ENCODE data around the gene TENM4. TPM values are rescaled to one million over a fixed set of nuclear protein-coding genes. Genes with fewer than 3 reads are reported as not detected.

Gene TENM4
- total RNA-seq, 2 experiments from 2014 or later = not detected

DNA sequence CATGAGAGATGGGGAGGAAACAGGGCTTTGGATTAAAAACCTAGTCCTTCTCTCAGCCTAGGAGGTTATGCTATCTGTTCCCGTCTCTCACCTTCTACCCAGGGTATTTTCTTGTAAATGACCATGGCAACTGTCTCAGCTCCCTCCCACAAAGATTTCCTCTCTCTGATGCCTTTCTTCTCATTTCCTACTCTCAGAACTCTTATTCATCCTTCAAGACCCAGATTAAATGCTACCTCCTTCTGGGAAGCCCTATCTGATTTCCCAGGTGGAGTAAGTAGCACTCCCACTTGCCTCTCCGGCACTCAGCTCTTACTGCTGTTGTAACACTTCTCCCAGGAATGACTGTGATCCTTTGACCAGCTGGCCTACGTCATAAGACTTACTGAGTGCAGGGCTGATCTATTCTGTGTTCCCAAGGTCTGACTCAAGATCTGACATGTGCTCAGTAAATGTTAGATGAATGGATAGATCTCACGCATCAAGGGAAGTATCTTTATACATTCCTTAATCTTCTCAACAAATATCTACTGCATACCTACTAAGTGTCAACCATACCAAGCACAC is 175.0 kb downstream of the TENM4 start:
- no peaks in the 10 kb centered on the region for H3K9me3 Mint-ChIP-seq
- no peak for DNase-seq
- no peaks in the 10 kb centered on the region for H3K36me3 Mint-ChIP-seq
- H3K4me3 Mint-ChIP-seq = no peak overlapping the region
- H3K27ac Mint-ChIP-seq = no peak overlapping the region
- no peaks in the 10 kb centered on the region for H3K27me3 Mint-ChIP-seq
- H3K4me1 Mint-ChIP-seq = no peaks in the 10 kb centered on the region

DNA sequence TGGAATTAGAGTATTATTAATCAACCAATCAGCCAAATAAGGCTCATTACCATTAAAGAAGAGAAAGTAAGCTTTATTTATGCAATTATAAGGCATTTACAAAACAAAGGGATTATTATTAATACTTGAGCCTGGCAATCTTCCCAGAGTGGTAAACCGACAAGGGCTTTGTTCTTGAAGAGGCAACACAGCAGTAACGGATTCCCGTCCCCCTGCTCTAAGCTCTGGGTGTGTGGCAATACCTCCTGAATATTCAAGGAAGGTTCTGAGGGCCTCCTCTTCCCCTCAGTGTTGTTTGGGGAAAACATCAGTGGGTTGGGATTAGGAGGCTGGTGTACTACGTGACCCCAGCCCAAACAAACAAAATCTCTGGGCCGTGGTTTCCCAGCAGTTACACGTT is 176.5 kb downstream of the TENM4 start:
- H3K36me3 Mint-ChIP-seq = no peaks in the 10 kb centered on the region
- H3K4me3 Mint-ChIP-seq = no peak overlapping the region
- H3K27ac Mint-ChIP-seq = no peak overlapping the region
- no peaks in the 10 kb centered on the region for H3K27me3 Mint-ChIP-seq
- no peaks in the 10 kb centered on the region for H3K4me1 Mint-ChIP-seq
- no peaks in the 10 kb centered on the region for H3K9me3 Mint-ChIP-seq
- no peak for DNase-seq

DNA sequence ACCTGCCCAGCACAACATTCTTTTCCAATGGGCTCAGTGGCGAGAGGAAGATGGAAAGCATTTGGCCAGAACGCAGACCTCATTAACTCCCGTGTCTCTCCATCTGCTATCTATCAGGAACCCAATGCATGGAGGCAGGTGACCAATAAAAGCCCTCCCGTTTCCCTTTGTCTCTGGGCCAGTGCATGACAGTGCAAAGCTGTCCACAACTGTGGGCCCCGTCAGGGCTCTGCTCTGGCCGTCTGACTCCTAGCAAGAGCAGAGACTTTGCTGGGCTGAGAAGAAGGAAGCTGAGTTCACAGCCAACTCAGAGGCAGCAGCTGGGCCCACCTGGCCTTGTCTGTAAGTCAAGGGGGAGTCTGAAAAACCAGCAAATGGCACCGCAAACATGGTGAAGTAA is 177.8 kb downstream of the TENM4 start:
- no peak overlapping the region for H3K4me3 Mint-ChIP-seq
- H3K9me3 Mint-ChIP-seq = no peaks in the 10 kb centered on the region

DNA sequence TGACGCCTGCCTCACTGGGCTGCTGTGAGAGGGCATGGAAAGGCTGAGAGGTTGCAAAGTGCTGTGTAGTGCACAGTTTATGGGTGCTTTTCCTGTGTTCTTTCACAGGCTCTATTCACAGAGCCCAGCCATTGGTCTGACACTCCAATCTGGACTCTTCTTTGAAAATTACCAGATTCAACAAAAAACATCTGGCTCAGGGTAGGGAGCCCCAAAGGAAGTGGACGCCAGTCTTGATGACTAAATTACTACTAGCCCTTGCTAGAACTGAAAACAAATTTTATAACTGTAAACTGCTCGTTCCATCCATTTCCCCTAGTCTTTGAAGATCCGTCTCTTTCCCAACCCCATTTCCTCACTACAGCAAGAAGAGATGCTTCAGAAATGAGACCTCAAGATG is 178.6 kb downstream of the TENM4 start:
- DNase-seq = no peak
- no peaks in the 10 kb centered on the region for H3K36me3 Mint-ChIP-seq
- no peaks in the 10 kb centered on the region for H3K27me3 Mint-ChIP-seq
- H3K27ac Mint-ChIP-seq = no peak overlapping the region
- no peaks in the 10 kb centered on the region for H3K4me1 Mint-ChIP-seq
- no peaks in the 10 kb centered on the region for H3K9me3 Mint-ChIP-seq
- no peak overlapping the region for H3K4me3 Mint-ChIP-seq

More for the DNA sequence above, 177.8 kb downstream of the TENM4 start:
- no peak for DNase-seq
- no peak overlapping the region for H3K27ac Mint-ChIP-seq
- H3K27me3 Mint-ChIP-seq = no peaks in the 10 kb centered on the region
- no peaks in the 10 kb centered on the region for H3K36me3 Mint-ChIP-seq
- no peaks in the 10 kb centered on the region for H3K4me1 Mint-ChIP-seq

DNA sequence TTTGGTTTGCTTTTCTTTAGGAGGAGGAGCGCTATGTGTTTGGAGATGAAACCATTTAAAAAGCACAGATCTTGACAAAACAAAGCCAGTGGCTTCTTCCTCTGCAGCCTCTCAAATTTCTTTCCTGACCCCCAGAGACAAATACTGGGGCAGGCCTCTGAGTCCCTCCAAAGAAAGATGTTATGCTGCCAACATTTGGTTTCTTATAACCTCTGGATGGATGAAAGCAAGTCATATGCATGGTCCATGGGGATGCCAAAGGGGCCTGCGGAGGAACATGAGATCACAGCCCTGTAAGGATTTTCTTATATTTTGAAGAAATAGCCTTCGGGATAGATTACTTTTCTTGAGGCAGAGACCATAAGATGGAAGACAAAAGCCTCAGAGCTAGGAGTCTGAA is 179.1 kb downstream of the TENM4 start:
- H3K36me3 Mint-ChIP-seq = no peaks in the 10 kb centered on the region
- no peak overlapping the region for H3K4me3 Mint-ChIP-seq
- H3K27me3 Mint-ChIP-seq = no peaks in the 10 kb centered on the region

DNA sequence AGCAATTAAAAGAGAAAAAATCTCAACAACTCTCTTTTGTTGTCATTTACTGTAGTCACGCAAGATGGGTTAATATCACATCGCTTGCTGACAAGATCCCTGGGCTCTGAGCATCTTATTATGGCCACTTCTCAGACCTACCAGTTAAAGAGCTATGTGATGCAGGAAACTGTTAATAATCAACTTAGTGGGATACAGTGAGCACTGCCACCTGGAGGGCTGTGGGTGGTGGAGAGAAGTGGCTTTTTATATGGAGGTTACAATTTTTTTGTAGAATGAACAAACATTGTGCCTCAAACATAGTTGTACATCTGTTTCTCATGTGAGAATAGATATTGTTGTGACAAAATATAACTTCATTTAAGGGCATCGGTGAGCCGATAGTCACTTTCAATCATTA is 181.0 kb downstream of the TENM4 start:
- no peaks in the 10 kb centered on the region for H3K4me1 Mint-ChIP-seq
- H3K27me3 Mint-ChIP-seq = no peaks in the 10 kb centered on the region
- H3K4me3 Mint-ChIP-seq = no peak overlapping the region
- no peaks in the 10 kb centered on the region for H3K9me3 Mint-ChIP-seq
- H3K36me3 Mint-ChIP-seq = no peaks in the 10 kb centered on the region
- no peak overlapping the region for H3K27ac Mint-ChIP-seq
- no peak for DNase-seq

More for the DNA sequence above, 179.1 kb downstream of the TENM4 start:
- Mint-ChIP-seq H3K4me1 (no peaks in the 10 kb centered on the region), H3K27ac (no peak overlapping the region), H3K9me3 (no peaks in the 10 kb centered on the region)
- DNase-seq = no peak

DNA sequence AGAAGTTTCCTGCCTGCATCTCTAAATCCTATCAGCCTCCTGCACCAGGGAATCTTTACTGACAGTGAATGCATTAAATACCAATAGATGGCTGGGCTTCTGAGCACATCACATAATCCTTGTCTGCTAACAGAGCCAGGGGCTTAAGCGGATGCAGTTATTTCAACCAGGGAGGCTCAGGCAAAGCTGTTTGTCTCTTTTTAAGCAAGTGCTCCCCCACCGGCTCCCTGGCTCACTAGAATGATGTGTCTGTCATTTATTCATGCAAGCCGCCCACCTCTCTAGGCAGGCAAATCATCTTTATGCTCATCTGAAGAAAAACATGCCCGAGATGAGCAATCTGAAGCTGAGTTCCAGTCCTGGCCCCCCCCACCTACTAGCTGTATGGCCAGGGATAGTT is 182.3 kb downstream of the TENM4 start:
- H3K9me3 Mint-ChIP-seq = no peaks in the 10 kb centered on the region
- no peaks in the 10 kb centered on the region for H3K4me1 Mint-ChIP-seq
- H3K36me3 Mint-ChIP-seq = no peaks in the 10 kb centered on the region
- no peak for DNase-seq
- H3K4me3 Mint-ChIP-seq = no peak overlapping the region
- H3K27me3 Mint-ChIP-seq = no peaks in the 10 kb centered on the region
- H3K27ac Mint-ChIP-seq = no peak overlapping the region

DNA sequence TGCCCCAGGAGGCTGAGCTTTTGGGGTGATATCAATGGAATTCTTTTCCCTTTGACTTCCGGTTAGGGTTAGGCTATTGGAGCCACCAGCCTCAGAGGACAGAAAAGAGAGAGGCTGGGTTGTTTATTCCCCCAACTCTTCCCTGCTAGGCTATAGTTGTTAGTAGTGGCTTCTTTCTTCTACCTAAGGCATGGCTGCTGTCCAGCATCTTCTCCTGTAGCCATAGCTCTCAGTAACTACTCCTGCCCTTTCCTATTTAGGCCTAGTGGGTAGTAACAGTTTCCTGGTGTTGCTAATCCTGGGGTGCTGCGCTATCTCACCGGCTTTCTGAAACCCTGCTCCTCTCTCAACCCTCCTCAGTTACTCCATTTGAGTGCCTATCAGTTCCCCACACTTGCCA is 184.9 kb downstream of the TENM4 start:
- H3K36me3 Mint-ChIP-seq = no peaks in the 10 kb centered on the region
- DNase-seq = no peak
- no peaks in the 10 kb centered on the region for H3K4me1 Mint-ChIP-seq
- no peak overlapping the region for H3K27ac Mint-ChIP-seq
- no peaks in the 10 kb centered on the region for H3K9me3 Mint-ChIP-seq
- no peaks in the 10 kb centered on the region for H3K27me3 Mint-ChIP-seq
- no peak overlapping the region for H3K4me3 Mint-ChIP-seq

DNA sequence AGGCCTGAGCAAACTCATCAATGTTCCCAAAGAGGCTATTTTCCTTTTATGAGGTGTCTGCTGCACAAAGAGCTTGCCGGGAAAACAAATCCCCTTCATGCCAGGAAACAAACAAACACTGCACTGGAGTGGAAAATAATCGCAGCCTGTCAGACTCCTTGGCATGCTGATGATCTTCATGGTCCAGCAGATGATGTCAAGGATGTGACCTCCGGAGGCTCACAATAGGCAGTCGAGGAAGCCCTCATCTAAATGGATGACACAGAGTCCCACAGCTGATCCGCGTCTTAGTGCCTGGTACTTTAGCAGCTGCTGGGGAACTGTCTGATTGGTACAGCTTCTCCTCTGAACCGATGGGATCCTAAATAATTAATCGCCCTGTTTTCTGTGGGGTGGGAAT is 187.6 kb downstream of the TENM4 start:
- Mint-ChIP-seq H3K36me3 (no peaks in the 10 kb centered on the region), H3K4me1 (no peaks in the 10 kb centered on the region), H3K27ac (no peak overlapping the region), H3K4me3 (no peak overlapping the region), H3K9me3 (no peaks in the 10 kb centered on the region), H3K27me3 (no peaks in the 10 kb centered on the region)
- DNase-seq = no peak

DNA sequence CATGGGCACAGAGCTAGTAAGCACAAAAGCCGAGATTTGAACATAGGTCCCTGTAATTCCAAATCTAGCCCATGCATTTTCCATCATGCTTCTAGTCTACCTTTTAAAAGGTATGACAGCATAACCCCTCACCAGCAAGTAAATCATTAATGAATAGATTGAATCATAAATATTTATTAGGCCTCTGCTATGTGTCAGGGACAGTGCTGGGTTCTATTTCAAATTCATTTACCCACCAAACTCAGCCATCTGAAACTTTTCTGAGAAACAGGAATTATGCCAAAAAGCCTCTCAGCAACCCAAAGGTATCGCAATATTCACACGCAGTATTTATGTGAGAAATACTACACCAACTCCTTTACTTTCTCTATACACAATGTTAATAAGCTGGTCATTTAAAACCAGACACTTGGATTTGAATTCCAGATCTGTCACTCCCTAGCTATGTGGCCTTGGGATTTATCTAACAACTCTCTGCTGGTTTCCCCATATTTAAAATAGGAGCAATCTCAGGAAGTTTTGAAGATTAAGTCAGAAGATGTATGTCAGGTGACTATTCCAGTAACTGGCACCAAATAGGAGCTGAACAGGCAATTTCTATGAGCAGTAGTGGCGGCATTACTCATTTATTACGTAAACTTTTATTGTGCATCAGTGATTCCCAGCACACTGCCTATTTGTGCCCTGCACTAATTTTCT is 191.4 kb downstream of the TENM4 start:
- Mint-ChIP-seq H3K9me3 (no peaks in the 10 kb centered on the region), H3K4me1 (no peaks in the 10 kb centered on the region), H3K4me3 (no peak overlapping the region), H3K36me3 (no peaks in the 10 kb centered on the region), H3K27ac (no peak overlapping the region), H3K27me3 (no peaks in the 10 kb centered on the region)
- no peak for DNase-seq

DNA sequence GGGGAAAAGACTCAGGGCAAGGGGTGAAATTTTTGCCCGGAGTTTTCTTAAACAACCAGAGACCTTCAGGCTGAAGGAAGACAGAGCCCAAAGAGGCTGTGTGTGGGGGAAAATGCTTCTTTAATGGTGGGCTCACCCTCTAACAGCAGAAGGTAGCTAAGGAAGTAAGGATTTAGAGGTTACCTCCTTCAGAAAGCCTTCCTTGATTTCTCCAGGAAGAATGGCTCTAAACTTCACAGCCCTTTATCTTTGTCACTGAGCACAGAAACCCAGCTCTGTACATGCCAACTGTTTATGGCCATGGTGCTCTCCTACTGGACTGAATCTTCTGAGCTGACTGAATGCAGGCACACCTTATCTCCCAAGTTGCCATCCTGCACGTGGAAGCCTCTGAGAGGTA is 196.0 kb downstream of the TENM4 start:
- Mint-ChIP-seq H3K27me3 (no peaks in the 10 kb centered on the region), H3K4me3 (no peak overlapping the region), H3K27ac (no peak overlapping the region), H3K36me3 (no peaks in the 10 kb centered on the region), H3K4me1 (no peaks in the 10 kb centered on the region), H3K9me3 (no peaks in the 10 kb centered on the region)
- no peak for DNase-seq

DNA sequence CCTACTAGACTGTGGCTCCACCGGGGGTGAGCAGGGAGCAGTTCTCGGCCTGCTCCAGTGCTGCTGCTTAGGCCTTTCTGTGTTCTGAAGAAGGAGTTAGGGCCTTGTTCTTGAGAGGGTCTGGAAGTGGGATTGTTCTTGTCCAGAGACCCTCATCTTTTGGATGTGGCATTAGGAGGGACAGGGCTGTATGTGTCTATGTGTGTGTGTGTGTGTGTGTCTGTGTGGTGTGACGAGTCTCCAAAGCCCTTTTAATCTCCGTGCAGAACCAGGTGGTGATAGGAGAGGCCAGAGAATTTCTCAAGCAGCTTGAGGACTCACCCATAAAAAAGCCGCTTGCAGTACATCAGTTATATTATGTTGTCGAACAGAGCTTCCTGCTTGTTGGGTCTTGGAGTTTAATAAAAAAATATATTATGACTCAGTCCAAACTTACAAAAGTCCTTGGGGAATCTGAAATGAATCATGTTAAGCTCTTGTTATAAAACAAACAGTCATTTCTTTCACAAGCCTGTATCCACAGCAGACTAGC is 196.5 kb downstream of the TENM4 start:
- Mint-ChIP-seq H3K27me3 (no peaks in the 10 kb centered on the region), H3K4me3 (no peak overlapping the region), H3K36me3 (no peaks in the 10 kb centered on the region), H3K4me1 (no peaks in the 10 kb centered on the region), H3K9me3 (no peaks in the 10 kb centered on the region), H3K27ac (no peak overlapping the region)
- no peak for DNase-seq

DNA sequence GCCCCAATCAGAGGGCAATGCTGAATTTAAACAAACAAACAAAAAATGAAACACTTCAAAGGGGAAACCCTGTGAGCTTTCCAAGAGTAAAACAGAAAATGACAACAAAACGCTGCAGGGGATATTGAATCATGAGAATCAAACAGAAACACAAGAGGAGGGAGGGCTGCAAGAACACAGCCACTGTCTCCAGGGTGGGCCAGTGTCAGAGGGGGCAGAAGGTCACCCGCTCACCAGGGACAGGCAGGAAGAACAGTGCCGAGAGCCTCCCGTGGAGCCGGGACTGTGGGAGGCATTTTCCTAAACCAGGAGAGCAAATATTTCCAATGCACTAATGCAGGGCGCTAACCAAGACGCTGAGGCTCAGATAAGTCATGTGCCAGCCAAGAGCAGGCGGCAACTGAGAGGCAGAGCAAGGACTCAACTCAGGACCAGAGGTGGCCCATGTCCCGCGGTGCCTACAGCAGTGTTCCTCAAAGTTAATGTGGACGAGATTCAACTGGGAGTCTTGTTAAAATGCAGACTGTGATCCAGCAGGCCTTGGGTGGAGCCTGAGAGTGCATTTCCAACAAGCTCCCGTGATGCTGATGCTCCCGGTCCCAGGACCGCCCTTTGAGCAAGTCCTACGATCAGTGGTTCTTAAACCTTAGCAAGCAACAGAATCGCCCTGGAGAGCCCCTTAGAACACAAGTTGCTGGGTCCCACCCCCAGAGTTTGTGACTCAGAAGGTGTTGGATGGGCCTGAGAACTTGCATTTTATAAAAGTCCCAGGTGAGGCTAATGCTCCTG is 197.2 kb downstream of the TENM4 start:
- Mint-ChIP-seq H3K27ac (no peak overlapping the region), H3K27me3 (no peaks in the 10 kb centered on the region), H3K36me3 (no peaks in the 10 kb centered on the region), H3K4me1 (no peaks in the 10 kb centered on the region), H3K9me3 (no peaks in the 10 kb centered on the region), H3K4me3 (no peak overlapping the region)
- no peak for DNase-seq

DNA sequence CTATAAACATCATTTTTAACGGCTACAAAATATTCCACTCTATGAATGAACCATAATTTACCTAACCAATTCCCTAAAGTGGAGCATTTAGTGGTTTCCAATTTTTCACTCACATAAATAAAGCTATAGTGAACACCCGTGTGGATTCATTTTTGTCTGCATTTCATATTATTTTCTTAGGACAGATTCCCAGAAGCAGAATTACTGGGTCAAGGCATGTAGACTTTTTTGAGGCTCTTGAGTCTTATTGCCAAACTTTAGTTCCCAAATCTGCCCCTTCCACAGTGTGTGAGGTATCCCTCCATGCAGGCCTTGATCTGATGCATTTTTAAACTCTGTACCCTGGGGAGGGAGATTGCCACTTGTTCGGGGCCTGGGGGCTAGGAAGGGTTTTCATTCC is 198.2 kb downstream of the TENM4 start:
- Mint-ChIP-seq H3K4me1 (no peaks in the 10 kb centered on the region), H3K4me3 (no peak overlapping the region), H3K27ac (no peak overlapping the region), H3K9me3 (no peaks in the 10 kb centered on the region), H3K27me3 (no peaks in the 10 kb centered on the region), H3K36me3 (no peaks in the 10 kb centered on the region)
- DNase-seq = no peak

DNA sequence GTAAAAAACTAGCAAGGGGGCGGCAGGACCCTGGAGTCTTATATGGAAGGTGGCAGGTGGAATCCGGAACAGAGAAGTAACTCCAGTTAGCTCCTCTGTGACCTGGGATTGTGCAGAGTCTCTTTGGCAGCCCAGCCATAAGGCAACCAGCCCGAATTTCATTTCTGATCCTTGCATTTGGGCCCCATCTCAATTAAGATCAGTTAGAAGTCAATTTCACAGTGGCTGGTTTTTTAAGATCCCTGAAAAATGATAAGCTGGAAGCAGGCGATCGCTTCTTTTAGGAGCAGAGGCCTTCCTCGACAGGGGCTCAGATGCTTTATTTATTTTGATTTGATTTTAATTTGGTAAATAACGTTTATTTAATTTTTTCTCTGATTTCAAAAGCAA is 199.0 kb downstream of the TENM4 start:
- no peaks in the 10 kb centered on the region for H3K9me3 Mint-ChIP-seq
- no peak for DNase-seq
- H3K27me3 Mint-ChIP-seq = no peaks in the 10 kb centered on the region
- H3K36me3 Mint-ChIP-seq = no peaks in the 10 kb centered on the region
- H3K4me3 Mint-ChIP-seq = no peak overlapping the region
- no peaks in the 10 kb centered on the region for H3K4me1 Mint-ChIP-seq
- no peak overlapping the region for H3K27ac Mint-ChIP-seq

Measured in activated naive CD8-positive, alpha-beta T cell treated with anti-CD3 and anti-CD28 coated beads for 36 hours (primary cell).